Effector CD8-positive, alpha-beta T cell (primary cell): Measurements from ENCODE around the gene TNS3.

Source experiments
- DNase-seq: peaks from one replicate; lab custom pipeline; 2025; lab: John Stamatoyannopoulos, UW

Gene TNS3

GRCh38 chr7:47521816-47522561, 59.9 kb downstream of the TNS3 start:
- no peak for DNase-seq

GRCh38 chr7:47521011-47521795, 60.7 kb downstream of the TNS3 start:
- no peak for DNase-seq

DNA sequence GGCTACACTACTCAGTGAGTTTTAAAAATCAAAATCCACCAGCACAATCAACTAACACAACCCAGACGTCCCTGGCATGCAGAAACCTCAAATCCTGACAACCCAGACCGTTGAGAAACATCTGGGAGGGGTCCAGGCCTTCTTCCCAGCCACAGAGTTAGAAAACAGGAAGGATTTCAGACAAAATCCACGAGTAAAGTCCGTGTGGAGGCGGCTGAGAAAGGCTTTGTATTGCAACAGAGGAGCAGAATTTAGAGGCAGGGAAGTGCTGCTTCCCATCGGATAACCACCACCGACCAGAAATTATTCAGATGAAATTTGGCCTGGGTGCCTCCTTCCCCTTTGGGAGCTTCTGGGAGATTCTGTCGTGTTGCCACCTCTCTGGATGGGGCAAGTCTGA, 61.5 kb downstream of the TNS3 start:
- no peak for DNase-seq

- no peak for DNase-seq
Measured at GRCh38 chr7:47518827-47519226, 63.1 kb downstream of the TNS3 start.

GRCh38 chr7:47517821-47518480, 64.0 kb downstream of the TNS3 start:
- no peak for DNase-seq

DNA sequence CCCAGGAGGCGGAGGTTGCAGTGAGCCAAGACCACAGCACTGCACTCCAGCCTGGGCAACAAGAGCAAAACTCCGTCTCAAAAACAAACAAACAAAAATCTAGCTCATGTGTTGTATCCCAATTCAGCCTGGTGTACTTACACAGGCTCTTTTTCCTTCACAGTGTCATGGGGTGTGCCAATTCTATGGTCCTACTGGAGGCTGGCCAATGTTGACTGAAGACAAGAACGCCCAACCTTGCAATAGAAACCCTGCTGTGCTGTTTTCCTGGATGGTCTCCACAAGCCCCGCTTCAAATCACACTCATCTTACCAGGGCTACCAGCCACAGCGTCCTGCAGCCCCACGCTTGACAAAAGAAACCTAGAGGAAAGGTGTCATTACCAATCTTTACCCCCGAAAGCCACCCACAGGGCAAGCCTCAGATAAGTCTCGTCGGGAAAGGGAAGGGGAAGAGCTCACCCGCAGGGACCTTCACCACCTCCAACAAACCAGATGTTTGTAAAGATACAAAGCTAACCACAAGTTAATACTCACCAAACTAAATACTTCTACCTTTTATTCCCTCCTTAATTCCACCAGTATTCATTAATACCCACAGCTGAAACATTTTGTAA, 64.8 kb downstream of the TNS3 start:
- no peak for DNase-seq

DNA sequence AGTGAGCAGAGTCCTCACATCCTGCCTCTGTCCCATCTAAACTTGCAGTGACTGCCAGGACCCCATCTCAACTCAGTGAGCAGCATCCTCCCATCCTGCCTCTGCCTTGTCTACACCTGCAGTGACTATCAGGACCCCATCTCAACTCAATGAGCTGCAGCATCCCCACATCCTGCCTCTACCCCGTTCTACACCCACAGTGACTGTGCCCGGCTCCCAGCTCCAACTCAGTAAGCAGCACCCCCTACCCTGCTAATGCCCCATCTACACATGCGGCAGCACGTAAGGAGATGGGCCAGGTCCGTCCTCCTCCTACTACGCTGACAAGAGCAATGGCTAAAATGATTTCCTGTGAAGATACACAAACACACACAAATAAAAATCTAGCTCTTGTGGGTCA, 65.5 kb downstream of the TNS3 start:
- no peak for DNase-seq

DNA sequence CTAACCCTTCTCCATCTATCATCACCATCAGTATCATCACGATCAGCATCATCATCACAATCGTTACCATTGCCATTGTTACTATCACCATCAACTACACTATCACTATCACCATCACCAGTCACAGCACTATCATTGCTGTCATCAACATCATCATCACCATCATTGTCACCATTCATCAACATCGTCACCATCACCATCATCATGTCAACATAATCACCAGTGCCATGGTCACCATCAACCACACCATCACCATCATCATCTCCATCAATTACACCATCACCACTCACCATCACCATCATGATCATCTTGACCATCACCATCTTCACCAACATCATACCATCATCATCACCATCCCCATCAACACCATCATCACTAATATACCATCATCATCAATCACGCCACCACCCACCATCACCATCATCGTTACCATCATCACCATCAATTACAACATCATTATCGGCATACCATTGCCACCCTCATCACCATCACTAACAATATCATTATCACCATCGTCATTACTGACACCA, 66.5 kb downstream of the TNS3 start:
- DNase-seq = no peak

DNA sequence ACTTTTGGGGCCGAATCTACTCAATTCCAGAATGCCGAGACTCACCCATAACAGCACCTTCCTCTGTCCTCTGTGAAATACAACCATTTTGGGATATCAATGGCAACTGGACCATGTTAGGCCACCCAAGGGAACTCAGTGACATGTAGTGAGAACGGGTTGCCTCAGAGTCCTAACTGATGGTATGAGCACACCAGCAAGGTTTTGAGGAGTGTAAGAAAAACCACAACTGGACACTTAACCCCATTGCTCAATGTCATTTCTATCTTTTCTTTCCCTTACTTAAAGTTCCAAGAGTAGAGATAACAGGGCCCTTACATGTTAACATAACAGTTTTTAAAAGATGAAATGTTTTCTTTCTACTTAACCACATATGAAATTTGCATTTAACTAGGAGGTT, 67.1 kb downstream of the TNS3 start:
- DNase-seq = no peak

DNA sequence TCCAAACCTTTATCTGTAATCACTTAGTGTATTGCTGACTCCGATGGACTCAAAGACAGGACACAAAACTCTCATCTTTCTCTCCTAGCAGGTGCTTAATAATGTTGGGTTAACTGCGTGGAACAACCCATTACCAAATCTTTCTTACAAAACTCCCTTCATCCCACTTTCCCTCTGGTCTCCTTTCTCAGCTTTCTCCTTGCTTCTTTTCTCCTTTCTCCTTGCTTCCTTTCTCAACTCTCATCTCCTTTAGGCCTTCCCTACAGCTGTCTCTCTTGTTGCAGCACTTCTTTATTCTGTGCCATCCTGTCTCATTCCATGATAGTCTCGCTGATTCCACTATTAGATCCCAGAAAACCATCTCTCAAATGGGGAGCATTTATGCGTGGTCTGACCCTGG, 67.5 kb downstream of the TNS3 start:
- no peak for DNase-seq

DNA sequence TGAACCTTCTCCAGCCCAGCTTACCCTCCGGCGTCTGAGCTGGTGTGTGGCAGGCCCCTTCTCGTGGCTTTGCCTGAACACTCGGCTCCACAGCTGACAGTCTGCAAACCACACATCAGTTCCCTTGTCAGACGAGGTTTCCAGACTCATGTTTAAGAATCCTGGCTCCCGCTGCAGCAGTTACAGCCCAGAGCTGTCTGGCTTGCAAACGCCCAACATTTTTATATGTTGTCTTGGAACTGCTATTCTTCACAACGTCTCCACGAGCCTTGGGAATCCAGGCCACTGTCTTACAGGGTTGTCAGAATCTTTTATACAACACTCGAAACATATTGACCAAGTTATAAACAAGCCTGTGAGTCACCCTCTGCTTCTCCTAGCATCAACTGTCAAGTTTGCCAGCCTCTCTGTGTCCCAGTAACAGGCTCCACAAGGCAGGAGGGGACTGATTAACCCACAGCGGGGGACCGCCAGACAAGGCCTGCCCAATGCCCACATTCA, 68.1 kb downstream of the TNS3 start:
- DNase-seq = no peak

- no peak for DNase-seq
Measured at GRCh38 chr7:47512481-47513176, 69.3 kb downstream of the TNS3 start.

DNA sequence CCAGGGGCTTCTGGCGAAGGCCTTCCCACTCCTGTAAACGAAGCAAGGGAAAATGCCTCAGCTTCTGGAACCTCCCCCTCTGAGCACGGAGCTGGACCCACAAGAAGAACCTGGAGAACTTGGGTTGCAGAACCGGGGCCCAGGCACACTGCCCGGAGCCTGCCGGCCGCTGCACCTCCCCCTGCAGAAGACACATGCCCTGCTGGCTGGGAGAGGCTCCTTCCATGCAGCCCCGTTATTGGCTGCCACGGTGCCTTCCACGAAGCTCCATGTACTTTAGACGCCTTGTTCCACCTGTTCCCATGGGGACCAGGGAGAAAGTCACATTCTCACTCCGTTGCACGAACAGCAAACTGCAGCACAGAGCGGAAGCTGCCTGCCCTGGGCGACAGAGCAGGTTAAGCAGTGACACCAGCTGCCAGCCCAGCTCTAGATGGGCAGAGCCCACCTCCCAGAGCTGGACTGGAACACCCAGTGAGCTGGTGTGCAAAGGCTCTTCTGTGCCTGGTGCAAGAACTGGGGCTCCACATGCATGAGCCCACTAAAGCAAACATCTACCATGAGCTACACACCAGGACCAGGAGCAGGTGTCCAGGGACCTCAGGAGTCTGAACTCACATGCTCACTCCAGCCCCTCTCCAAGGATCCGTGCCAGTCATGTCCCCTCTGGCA, 70.1 kb downstream of the TNS3 start:
- no peak for DNase-seq

DNA sequence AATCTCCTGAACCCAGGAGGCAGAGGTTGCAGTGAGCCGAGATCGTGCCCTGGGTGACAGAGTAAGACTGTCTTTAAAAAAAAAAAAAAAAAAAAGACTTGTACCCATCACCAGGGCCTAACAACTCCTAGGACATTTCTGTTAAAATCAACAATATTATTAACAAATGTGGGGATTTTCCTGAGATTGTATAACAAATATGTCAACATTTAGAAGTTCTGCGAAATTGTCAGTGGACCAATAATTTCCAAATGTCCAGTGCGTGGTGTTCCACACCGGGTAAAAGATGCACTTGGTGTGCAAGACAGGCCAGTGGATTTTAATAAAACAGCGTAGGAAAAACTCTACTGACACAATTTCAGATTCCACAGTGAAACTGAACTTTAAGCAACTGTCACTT, 71.1 kb downstream of the TNS3 start:
- no peak for DNase-seq

DNA sequence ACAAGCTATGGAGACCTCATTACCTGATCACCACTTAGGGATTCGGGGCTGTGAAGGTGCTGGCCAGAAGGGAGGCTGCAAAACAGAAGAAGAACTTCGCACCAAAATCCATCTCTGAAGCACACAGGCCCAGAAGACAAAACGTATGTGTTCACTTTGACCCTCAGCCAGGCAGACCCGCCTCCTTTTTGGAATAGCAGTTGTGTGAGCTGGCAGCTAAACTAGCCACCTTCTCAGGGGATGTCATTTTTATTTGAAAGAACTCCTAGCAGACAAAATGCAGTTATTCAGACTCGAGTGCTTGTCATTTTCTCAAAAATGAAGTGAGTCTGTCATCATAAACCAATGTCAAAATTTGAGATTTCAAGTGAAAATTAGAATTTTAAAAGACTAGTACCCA, 71.7 kb downstream of the TNS3 start:
- no peak for DNase-seq

DNA sequence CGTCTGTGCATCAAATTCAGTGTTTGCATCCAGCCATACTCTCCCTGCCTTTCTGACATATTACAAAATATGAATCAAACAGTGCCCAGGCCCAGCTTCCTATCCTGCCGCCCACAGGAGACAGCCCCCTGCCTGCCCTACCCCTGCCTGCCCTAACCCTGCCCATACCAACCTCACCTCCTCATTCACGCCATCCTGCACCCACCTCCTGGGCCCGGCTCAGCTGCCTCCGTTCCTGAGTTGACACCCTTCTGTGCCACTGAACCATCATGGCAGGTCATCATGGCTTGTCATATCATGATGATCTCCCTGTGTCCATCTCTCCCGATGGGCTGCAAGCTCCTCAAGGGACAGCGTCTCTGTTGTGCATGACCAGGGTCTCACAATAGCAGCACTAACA, 72.3 kb downstream of the TNS3 start:
- no peak for DNase-seq

DNA sequence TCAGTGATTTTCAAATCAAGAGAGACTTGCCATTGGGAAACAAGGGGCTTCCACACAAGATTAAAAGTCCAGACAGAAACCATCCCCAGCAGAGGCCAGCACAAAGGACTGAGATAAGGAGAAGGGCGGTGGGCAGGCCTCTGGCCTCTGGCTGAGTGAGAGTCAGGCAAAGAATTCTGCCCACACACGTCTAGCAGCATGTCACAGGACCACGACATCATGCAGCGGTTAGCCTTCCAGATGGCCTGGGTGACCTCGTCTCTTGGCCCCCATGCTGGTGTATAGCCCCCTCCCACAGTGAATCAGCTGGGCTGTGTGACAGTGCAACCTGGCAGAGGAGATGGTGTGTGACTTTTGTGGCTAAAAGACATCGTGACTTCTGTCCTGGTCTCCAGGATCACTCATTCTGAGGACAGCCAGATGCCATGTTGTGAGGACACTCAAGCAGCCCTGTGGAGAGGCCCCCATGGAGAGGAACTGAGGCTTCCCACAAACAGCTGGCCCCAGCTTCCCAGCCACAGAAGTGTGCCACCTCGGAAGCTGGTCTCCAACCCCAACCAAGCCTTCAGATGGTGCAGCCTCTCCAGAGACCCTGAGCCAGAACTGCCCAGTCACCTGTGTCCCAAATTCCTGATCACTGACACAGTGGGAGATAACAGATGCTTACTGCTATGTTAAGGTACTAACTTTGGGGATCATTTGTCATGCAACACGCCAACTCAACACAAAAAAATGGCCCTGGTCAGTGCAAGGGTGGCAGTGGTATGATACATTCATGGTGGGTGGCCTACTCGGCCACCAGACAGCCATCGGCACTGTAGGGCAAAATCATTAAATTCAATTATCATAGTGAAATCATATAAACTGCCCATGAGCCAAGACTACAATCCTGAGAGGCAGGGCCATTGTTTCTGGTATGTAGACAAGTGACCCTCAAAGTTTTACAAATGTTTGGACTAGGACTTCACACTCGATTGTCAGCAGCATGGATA, 73.2 kb downstream of the TNS3 start:
- no peak for DNase-seq

- DNase-seq = no peak
Measured at GRCh38 chr7:47507522-47507921, 74.4 kb downstream of the TNS3 start.
